IPS DF 4.7 (cell line): Measurements from ENCODE around the gene SGMS1.
"Not testable (repeated sequence)": the region's sequence is repeated elsewhere in the genome, so short reads cannot be mapped to it uniquely, and the experiment has no call there.

Experiments used
- DNase-seq: peaks from one replicate; pipeline ENCODE4 v3.0.0-alpha.2; 2013; ENCODE audit warnings: low spot score; ENCODE audit errors: extremely low read depth

Gene SGMS1

DNA sequence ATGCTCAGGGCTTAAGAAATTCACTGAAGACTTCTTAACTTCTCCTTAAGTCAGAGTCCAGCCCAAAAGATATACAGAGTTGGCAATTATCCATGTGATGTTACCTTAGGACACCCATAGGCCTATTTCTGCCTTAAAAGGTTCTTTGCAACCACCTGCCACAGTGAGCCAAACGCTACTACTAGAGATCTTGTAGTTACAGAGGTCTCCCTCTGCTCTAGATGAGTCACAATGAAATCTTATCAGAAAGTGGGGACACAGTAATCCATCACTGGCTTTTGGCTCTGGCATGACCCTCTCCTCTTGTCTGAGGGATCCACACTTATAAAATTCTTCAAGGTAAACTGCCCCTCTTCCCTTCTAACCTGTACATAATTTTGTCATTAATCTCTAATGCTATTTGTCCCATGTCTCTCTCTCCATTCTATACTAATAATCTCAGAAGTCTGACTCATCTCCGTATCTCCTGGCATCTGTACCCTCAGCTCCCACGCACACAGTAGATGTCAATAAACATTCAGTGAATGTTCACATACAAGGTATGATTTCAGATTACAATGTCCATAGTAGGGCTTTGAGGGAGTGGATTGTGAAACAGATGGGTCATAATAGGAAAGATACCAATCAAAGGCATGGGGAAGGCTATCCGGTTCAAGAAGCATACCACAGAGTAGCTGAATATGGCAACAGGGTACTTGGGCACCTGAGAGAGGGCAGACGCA is 112.1 kb downstream of the SGMS1 start:
- DNase-seq = no peak

DNA sequence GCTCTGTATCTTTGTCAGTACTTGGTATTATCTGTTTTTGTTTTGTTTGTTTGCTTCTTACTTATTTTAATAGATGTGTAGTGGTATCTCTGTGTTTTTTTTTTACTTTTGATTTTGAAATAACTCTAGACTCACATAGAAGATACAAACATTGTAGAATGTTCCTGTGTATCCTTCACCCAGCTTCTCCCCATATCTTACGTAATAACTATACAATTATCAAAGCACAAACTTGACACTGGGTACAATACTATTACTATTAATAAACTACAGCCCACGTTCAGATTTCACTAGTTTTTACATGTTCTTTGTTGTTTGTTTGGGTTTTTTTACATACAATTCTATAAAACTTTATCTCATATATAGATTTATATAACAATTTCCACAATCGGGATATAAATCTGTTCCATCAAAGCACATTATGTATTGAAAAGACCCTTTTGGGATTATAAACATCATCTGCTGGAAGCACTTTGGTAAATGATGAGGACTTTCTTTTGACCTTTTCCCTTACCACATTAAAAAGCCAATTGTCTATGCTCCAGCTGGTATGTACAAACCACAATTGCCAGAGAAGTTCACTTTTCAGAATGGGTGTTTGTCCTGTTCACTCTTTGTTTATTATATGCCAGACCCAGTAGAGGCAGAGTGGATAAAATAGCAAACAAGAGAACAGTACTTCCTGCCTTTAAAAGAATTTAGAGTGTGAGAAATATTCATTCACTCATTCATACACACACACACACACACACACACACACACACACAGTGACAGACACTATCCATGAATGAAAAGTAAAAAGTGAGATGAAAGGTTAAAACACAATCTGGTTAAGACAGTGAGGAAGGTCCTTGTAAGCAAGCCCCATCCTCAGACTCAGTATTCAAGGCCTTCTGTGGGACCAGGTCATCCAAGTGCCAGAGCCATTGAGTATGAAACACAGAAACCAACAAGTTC is 113.0 kb downstream of the SGMS1 start:
- no peak for DNase-seq

DNA sequence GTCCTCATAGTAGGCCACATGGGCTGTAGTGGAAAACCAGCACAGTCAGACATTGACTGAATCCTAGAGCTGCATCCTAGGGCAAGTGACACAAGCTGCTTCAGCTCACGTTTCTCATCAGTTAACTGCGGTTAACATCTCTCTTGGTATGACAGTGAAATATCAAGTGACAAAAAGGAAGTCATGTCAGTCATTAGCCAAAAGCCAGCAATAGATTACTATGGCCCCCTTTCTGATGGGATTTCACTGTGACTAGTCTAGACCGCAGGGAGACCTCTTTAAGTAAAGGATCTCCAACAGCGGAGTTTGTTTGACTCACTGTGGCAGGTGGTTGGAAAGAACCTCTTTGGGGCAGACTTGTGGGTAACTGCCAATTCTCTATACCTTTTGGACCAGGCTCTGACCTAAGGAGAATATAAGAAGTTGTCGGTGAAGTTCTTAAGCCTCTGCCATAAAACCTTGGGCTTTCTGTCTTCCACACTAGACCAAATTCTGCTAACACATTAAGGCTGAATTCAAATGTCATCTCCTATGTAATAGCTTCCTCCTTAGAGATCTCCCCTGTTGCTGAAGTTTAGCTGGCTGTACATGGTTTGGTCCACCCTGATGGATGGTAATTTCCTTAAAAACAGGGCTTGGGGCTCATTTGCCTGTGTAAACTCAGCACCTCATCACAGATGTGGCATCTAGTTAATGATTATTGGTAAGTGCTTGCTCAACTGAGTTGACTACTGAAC is 115.3 kb downstream of the SGMS1 start:
- DNase-seq = no peak

DNA sequence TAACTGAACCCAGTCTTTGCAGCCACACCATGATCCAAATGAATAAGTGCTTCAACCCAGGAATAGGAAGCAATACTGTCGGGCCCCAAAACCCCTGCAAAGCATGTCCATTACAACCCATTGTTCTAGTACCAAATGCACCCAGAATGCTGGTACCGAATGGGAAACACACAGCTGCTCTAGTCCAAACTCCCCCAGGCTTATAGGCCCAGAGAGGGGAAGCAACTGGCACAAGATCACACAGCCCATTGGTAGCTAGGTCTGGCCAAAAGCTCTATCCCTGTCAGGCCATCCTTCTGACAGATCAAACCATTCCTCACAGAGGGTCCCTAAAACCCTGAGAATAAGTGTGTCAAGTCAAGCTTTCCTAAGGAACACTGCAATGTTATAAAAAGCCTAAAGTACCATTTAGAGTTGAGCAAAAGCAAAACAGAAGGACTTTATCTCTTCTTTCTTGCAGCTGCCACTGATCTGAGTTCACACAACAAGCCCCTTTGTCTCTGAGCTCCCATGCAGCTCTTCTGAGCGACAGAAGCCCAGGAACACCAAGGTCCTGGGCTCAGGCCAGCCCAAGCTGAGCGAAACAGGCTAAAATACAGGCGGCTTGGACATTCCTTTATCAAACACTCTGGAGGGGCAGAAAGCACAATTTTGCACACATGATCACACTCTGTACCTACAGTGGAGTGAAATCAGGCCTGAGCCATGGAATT is 116.7 kb downstream of the SGMS1 start:
- no peak for DNase-seq

- no peak for DNase-seq
Observed at GRCh38 chr10:50504389-50504788, 119.4 kb downstream of the SGMS1 start.

DNA sequence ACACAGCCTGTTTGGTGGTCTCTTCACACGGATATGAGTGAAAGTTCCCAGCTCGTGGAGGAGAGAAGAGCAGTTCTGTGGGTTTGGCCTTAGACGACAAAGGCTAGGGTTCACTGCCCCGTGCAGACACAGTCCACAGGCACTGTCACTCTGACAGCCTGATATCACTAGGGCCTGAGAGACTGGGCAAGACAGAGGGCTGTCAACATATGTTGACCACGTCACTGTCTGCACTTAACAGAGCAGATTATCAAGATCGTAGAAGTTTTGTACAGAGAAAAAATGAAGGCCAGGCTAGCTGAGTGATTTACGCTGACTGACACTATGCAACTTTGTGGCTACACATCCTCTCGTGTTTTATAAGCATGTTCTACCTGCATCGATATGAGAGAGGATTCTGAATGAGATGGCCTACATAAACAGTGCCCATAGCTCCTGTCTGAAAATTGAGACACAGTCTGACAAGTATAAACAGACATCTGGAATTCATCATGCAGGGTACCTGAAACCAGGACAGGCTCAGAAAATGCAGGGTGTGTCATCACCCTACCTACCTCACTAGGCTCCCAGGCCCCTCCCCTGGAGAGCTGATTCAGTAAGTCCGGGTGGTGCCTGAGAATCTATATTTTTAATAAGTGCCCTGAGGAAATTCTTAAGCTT is 120.0 kb downstream of the SGMS1 start:
- DNase-seq = no peak

DNA sequence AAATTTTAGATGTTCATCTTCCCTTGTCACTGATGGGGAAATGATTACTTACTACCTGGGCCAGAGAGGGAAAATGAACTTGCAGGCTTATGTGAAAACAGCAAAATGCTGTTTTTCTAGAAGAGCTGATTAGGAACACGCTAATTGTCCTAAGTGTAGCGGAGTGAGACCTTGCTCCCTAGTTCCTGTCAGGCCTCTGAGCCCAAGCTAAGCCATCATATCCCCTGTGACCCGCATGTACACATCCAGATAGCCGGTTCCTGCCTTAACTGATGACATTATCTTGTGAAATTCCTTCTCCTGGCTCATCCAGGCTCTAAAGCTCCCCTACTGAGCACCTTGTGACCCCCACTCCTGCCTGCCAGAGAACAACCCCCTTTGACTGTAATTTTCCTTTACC is 120.6 kb downstream of the SGMS1 start:
- not testable (repeated sequence) for DNase-seq

- DNase-seq = no peak
Observed at GRCh38 chr10:50501924-50502452, 121.8 kb downstream of the SGMS1 start.

DNA sequence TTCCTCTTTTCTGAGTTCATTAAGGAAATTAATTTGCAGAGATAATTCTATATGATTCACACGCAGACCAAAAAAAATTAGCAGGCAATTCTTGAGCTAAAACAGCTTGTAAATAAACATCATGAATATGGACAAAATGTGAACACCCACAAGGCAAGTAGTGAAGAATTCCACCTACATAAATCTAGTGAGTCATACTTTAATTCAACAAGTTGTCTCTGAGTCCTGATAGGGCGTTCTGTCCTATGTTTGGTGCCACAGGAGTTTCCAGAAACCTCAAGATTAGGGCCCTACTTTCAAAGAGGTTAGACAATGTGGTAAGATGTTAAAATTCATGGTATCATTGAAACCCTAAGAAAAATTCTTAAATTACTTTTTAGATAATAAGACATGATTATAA is 122.3 kb downstream of the SGMS1 start:
- DNase-seq = no peak

DNA sequence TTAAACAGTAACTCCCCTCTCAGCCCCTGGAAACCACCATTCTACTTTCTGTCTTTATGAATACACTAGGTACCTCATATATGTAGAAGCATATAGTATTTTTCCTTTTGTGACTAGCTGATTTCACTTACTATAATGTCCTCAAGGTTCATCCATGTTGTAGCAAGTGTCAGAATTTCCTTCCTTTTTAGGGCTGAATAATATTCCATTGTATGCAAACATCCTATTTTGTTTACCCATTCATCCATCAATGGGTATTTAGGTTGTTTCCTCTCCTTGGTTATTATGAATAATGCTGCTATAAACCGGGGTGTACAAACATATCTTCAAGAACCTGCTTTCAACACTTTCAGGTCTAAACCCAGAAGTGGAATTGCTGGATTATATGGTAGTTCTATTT is 125.3 kb downstream of the SGMS1 start:
- DNase-seq = no peak

DNA sequence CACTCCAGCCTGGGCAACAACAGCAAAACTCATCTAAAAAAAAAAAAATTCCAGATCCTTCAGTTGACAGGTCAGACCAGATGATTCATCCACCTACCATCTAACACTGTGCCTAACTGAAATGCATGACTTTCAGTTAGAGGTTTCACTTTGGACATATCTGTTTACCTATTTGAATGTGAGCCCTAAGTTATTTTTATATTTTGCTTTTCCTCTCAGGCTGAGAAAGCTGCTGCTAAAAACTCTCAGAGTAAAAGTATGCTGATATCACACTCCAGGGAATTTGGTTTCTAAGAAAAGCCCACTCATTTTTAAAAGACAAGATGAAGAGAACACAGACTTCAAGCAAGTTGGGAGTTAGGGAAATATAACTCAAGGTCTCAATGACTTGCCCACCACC is 126.0 kb downstream of the SGMS1 start:
- no peak for DNase-seq

DNA sequence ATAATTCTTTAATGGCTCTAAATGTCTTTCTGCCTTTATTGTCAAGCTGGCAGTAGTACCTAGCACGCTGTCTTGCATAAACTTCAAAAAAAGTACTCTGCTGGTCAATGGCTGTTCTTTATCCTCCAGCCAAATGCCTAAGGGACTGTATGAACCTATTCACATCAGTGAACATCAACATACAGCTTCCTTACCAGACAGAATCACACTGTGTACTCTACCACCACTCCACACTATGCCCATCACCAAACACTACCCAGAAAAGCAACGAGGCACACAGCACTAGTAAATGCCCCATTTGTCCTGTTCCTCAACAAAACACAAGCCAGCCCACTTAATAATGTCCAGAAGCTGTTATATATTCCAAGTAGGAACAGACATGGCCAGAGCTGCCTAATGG is 127.5 kb downstream of the SGMS1 start:
- no peak for DNase-seq

DNA sequence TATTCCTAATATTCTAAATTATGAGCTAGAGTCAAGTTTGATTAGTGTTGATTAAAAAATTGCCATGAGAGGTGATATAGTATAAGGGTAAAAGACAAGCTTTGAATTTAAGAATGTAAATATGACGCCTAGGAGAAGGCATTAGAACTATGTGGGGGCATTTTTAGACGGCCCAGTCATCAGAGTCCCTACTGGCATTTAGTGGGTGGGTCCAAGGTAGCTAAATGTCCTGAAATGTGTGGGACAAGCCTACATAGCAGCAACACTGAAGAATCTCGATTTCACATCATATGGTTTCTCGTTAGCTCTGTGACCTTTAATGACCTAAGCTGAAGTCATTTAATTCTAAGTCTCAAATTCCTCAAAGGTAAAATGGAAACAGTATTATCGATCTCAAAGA is 133.5 kb downstream of the SGMS1 start:
- no peak for DNase-seq

- DNase-seq = not testable (repeated sequence)
Observed at GRCh38 chr10:50484550-50484949, 139.2 kb downstream of the SGMS1 start.

GRCh38 chr10:50480054-50481007 is 143.4 kb downstream of the SGMS1 start:
- no peak for DNase-seq

GRCh38 chr10:50477287-50478203 is 146.2 kb downstream of the SGMS1 start:
- no peak for DNase-seq

GRCh38 chr10:50473756-50474155 is 150.0 kb downstream of the SGMS1 start:
- DNase-seq = no peak

GRCh38 chr10:50472914-50473313 is 150.8 kb downstream of the SGMS1 start:
- no peak for DNase-seq
